ENCODE data around the gene TMED4. TPM values are rescaled to one million over a fixed set of nuclear protein-coding genes. Genes with fewer than 3 reads are reported as not detected.

TMED4 gene
- total and polyA plus RNA-seq, 2 of the 13 experiments (the other 11 are each of a cell fraction or from before 2014, with no cell fraction given): 81.4 to 109 TPM

GRCh38 chr7:44561962-44562621 lies 19.9 kb downstream of the TMED4 start (continued):
- TF ChIP-seq CERS6 (CRISPR knock-in tag; IDR thresholded peaks at IDR 0.05) (no peak), SRF (IDR thresholded peaks at IDR 0.05; ENCODE audit: low read depth, low read length) (no peak), ZNF550 (CRISPR knock-in tag; IDR thresholded peaks at IDR 0.05; ENCODE audit: borderline replicate concordance) (no peak), ZNF850 (CRISPR knock-in tag; conservative IDR thresholded peaks at IDR 0.05) (no peak), ZNF326 (CRISPR knock-in tag; IDR thresholded peaks at IDR 0.05; ENCODE audit: borderline replicate concordance) (0 out of 2 replicates have a peak, but pooled peaks have one; percentile 42), CREBL2 (CRISPR knock-in tag; IDR thresholded peaks at IDR 0.05; ENCODE audit: borderline replicate concordance) (no peak), DBP (CRISPR knock-in tag; IDR thresholded peaks at IDR 0.05; ENCODE audit: not compliant biosample characterization) (no peak), POLR2G (IDR thresholded peaks at IDR 0.05; ENCODE audit: low read depth, low read length) (peak; percentile 66; the same call in 1 of the 2 replicates), ZSCAN20 (CRISPR knock-in tag; IDR thresholded peaks at IDR 0.05; ENCODE audit: borderline replicate concordance) (no peak), KAT7 (CRISPR knock-in tag; IDR thresholded peaks at IDR 0.05; ENCODE audit: borderline replicate concordance) (no peak), EZH2 (conservative IDR thresholded peaks at IDR 0.05; ENCODE audit: low read depth, low read length) (no peak), ZNF512 (CRISPR knock-in tag; IDR thresholded peaks at IDR 0.05) (no peak), MTF1 (CRISPR knock-in tag; IDR thresholded peaks at IDR 0.05) (no peak), ZBTB34 (CRISPR knock-in tag; IDR thresholded peaks at IDR 0.05) (0 out of 2 replicates have a peak, but pooled peaks have one; percentile 46), BCLAF1 (IDR thresholded peaks at IDR 0.05) (no peak), MLXIP (CRISPR knock-in tag; IDR thresholded peaks at IDR 0.05; ENCODE audit: borderline replicate concordance) (no peak), CBX1 (IDR thresholded peaks at IDR 0.05; ENCODE audit: low read depth) (peak; percentile 34), ZNF703 (CRISPR knock-in tag; IDR thresholded peaks at IDR 0.05; ENCODE audit: borderline replicate concordance) (no peak)
